H1 (cell line): ENCODE results near the gene CFAP157. TPM values are rescaled to one million over a fixed set of nuclear protein-coding genes. Genes with fewer than 3 reads are reported as not detected.

ENCODE experiments used
- CTCF ChIA-PET: fragments of 300-600 bp; sonication (Branson Sonifier 250); formaldehyde crosslinking; loops from one replicate; lab custom pipeline; 2021; ENCODE audit not compliant: partially characterized antibody; lab: Charles Lee
- POLR2A ChIA-PET: fragments of 300-600 bp; sonication (Branson Sonifier 250); formaldehyde crosslinking; loops from one replicate; lab custom pipeline; 2021; ENCODE audit warnings: inconsistent platforms; ENCODE audit not compliant: partially characterized antibody; lab: Charles Lee
- DNase-seq, 2 experiments: peaks; one replicate each; pipeline versions ENCODE4 v3.0.0 to v3.0.0-alpha.2; 2010 to 2022; ENCODE audit warnings: low spot score in 2 of 2, low read depth in 1 of 2, mixed read lengths in 1 of 2
- FAIRE-seq: peaks from 2 replicates; lab custom pipeline; 2011; peaks lifted over from hg19 to GRCh38; lab: Jason Lieb, UNC
- H2AFZ ChIP-seq: 2 replicates; pipeline ENCODE4 v1.8.1; 2012; ENCODE audit warnings: low read length, inconsistent platforms
- H2AK5ac ChIP-seq: 2 replicates; pipeline ENCODE4 v1.6.1; 2013; ENCODE audit warnings: low read depth, low read length
- H2BK120ac ChIP-seq: replicated peaks from 2 replicates; pipeline ENCODE3; 2013; ENCODE audit warnings: low read depth, low read length, inconsistent platforms
- H2BK12ac ChIP-seq: 2 replicates; pipeline ENCODE4 v1.6.1; 2013; ENCODE audit warnings: low read depth, low read length
- H2BK15ac ChIP-seq: 2 replicates; pipeline ENCODE4 v1.6.1; 2013; ENCODE audit warnings: low read length
- H2BK20ac ChIP-seq: 2 replicates; pipeline ENCODE4 v1.6.1; 2013; ENCODE audit warnings: low read length
- H2BK5ac ChIP-seq: 2 replicates; pipeline ENCODE4 v1.6.1; 2013; ENCODE audit warnings: low read depth, low read length
- H3K14ac ChIP-seq: 2 replicates; pipeline ENCODE4 v1.6.1; 2013; ENCODE audit warnings: inconsistent platforms; ENCODE audit not compliant: insufficient read length
- H3K18ac ChIP-seq: 2 replicates; pipeline ENCODE4 v1.6.1; 2013; ENCODE audit warnings: low read length; ENCODE audit errors: extremely low read depth
- H3K23ac ChIP-seq: 2 replicates; pipeline ENCODE4 v1.6.1; 2013; ENCODE audit warnings: inconsistent platforms; ENCODE audit not compliant: insufficient read length
- H3K23me2 ChIP-seq: 2 replicates; pipeline ENCODE4 v1.6.1; 2013; ENCODE audit warnings: low read depth, low read length
- H3K27ac ChIP-seq: 2 replicates; pipeline ENCODE4 v1.6.1; 2011; ENCODE audit warnings: low read depth, low read length, inconsistent platforms
- H3K27me3 ChIP-seq, 4 experiments: replicated peaks in 1 of 4; 1 replicate in 1 of 4; 2 replicates in 3 of 4; pipeline versions ENCODE4 v1.6.1 to v1.8.1; 2011 to 2013; ENCODE audit warnings: low read length in 3 of 4, mild to moderate bottlenecking in 3 of 4, inconsistent platforms in 2 of 4, mixed read lengths in 2 of 4, moderate library complexity in 1 of 4; ENCODE audit not compliant: control insufficient read depth in 3 of 4, insufficient read depth in 3 of 4; ENCODE audit errors: extremely low read depth in 1 of 4
- H3K36me3 ChIP-seq, 4 experiments: 2 replicates each; pipeline versions ENCODE4 v1.6.1 to v1.8.1; 2011 to 2013; ENCODE audit warnings: mild to moderate bottlenecking in 4 of 4, low read length in 3 of 4, moderate library complexity in 2 of 4, control low read depth in 1 of 4, inconsistent platforms in 1 of 4; ENCODE audit not compliant: insufficient read depth in 4 of 4, control insufficient read depth in 2 of 4
- H3K4ac ChIP-seq: replicated peaks from 2 replicates; pipeline ENCODE3; 2013; ENCODE audit warnings: low read length, low read depth, mixed read lengths, inconsistent platforms; ENCODE audit not compliant: insufficient read length
- H3K4me1 ChIP-seq, 4 experiments: replicated peaks in 1 of 4; 1 replicate in 1 of 4; 2 replicates in 3 of 4; pipeline versions ENCODE4 v1.6.1 to v1.8.1; 2011 to 2013; ENCODE audit warnings: low read length in 3 of 4, inconsistent platforms in 2 of 4, mixed read lengths in 1 of 4; ENCODE audit not compliant: insufficient read depth in 4 of 4, control insufficient read depth in 3 of 4
- H3K4me2 ChIP-seq, 2 experiments: 2 replicates each; pipeline versions ENCODE4 v1.6.1 to v1.8.1; 2011 to 2013; ENCODE audit warnings: low read depth in 2 of 2, low read length in 2 of 2, control low read depth in 1 of 2, inconsistent platforms in 1 of 2, mild to moderate bottlenecking in 1 of 2; ENCODE audit not compliant: insufficient read depth in 1 of 2
- H3K4me3 ChIP-seq, 4 experiments: fragments of 200-600, 300-600 bp in 1 of 4; sonication (generic), shearing (Covaris generic), sonication (Bioruptor Twin) in 1 of 4; 2 replicates each; pipeline versions ENCODE4 v1.5.1 to v1.8.1; 2011 to 2016; ENCODE audit warnings: low read length in 4 of 4, low read depth in 3 of 4, control low read depth in 2 of 4, inconsistent platforms in 2 of 4, mild to moderate bottlenecking in 2 of 4, mixed read lengths in 1 of 4, moderate library complexity in 1 of 4; ENCODE audit not compliant: insufficient read depth in 2 of 4; ENCODE audit errors: extremely low read depth in 1 of 4
- H3K56ac ChIP-seq: replicated peaks from 2 replicates; pipeline ENCODE3; 2013; ENCODE audit warnings: low read depth, mild to moderate bottlenecking, mixed read lengths, low read length, inconsistent platforms; ENCODE audit not compliant: insufficient read length
- H3K79me1 ChIP-seq: 2 replicates; pipeline ENCODE4 v1.6.1; 2013; ENCODE audit warnings: low read depth, low read length, control low read depth
- H3K79me2 ChIP-seq, 2 experiments: 2 replicates each; pipeline versions ENCODE4 v1.6.1 to v1.8.1; 2012 to 2013; ENCODE audit warnings: low read length in 2 of 2, mild to moderate bottlenecking in 2 of 2, inconsistent platforms in 1 of 2; ENCODE audit not compliant: insufficient read depth in 2 of 2, control insufficient read depth in 1 of 2
- H3K9ac ChIP-seq, 4 experiments: replicated peaks in 1 of 4; 1 replicate in 1 of 4; 2 replicates in 3 of 4; pipeline versions ENCODE4 v1.6.1 to v1.8.1; 2011 to 2013; ENCODE audit warnings: low read depth in 3 of 4, low read length in 3 of 4, control low read depth in 2 of 4, mild to moderate bottlenecking in 2 of 4, moderate library complexity in 2 of 4, inconsistent platforms in 1 of 4; ENCODE audit errors: extremely low read depth in 1 of 4
- H3K9me3 ChIP-seq, 2 experiments: 2 replicates each; pipeline versions ENCODE4 v1.6.1 to v1.8.1; 2012 to 2013; ENCODE audit warnings: mild to moderate bottlenecking in 2 of 2, moderate library complexity in 2 of 2, control low read depth in 1 of 2, inconsistent platforms in 1 of 2, low read depth in 1 of 2, low read length in 1 of 2, mixed read lengths in 1 of 2; ENCODE audit not compliant: insufficient read depth in 2 of 2
- H4K20me1 ChIP-seq, 2 experiments: replicated peaks in 1 of 2; 2 replicates each; pipeline versions ENCODE3 to v1.8.1; 2011 to 2013; ENCODE audit warnings: inconsistent platforms in 2 of 2, low read length in 2 of 2, mild to moderate bottlenecking in 1 of 2; ENCODE audit not compliant: insufficient read depth in 2 of 2, control insufficient read depth in 1 of 2
- H4K5ac ChIP-seq: 2 replicates; pipeline ENCODE4 v1.6.1; 2013; ENCODE audit warnings: low read length, low read depth, mixed read lengths, inconsistent platforms; ENCODE audit not compliant: insufficient read length
- H4K8ac ChIP-seq: 2 replicates; pipeline ENCODE4 v1.8.0; 2013; ENCODE audit warnings: mild to moderate bottlenecking, moderate library complexity, low read length, inconsistent platforms; ENCODE audit not compliant: insufficient read depth; ENCODE audit errors: extremely low read depth
- H4K91ac ChIP-seq: replicated peaks from 2 replicates; pipeline ENCODE3; 2013; ENCODE audit warnings: low read length, mixed read lengths, inconsistent platforms; ENCODE audit not compliant: insufficient read length
- WGBS, 2 experiments: shearing (Covaris generic) in 1 of 2; methylation state at CpG; one replicate each; pipeline versions ENCODE4 v1.1.6 to v1.1.7; 2013 to 2015; ENCODE audit warnings: low lambda C conversion rate in 2 of 2, mixed read lengths in 2 of 2, inconsistent platforms in 1 of 2, low coverage in 1 of 2, missing lambda C conversion rate in 1 of 2; ENCODE audit not compliant: insufficient replicate concordance in 2 of 2, insufficient coverage in 1 of 2, insufficient read length in 1 of 2; ENCODE audit errors: extremely low coverage in 1 of 2, missing lambda C conversion rate in 1 of 2; 5-methylcytosine and 5-hydroxymethylcytosine counted together
- polyA plus RNA-seq, 7 experiments: library from polyadenylated mRNA; depleted of rRNA in 3 of 7; stranded (reverse) in 5 of 7; unstranded in 2 of 7; fragments of >200 nt in 5 of 7; fragments of 200-250 nt in 2 of 7; gene quantifications; 1 replicate in 5 of 7; 2 replicates in 1 of 7; 4 replicates in 1 of 7; pipeline versions ENCODE4 v1.2.1 to v1.2.3, GENCODE V29; 2011 to 2013; ENCODE audit warnings: missing spikeins in 2 of 7, mixed read lengths in 2 of 7
- total RNA-seq: library from RNA; stranded (reverse); fragmentation: NEBNext Ultra II Directional; extraction: Animal tissue kit (Norgen Biotek cat#: 25700); gene quantifications from 2 replicates; pipeline ENCODE4 v1.2.1, GENCODE V29; 2021
- TF ChIP-seq, protein P1 (sequence below): IDR thresholded peaks from 2 replicates; pipeline ENCODE4 v1.6.1; 2012; ENCODE audit warnings: low read length, inconsistent platforms

Gene CFAP157
- total and polyA plus RNA-seq, 2 of the 8 experiments (the other 6 are each of a cell fraction or from before 2014, with no cell fraction given): not detected

DNA sequence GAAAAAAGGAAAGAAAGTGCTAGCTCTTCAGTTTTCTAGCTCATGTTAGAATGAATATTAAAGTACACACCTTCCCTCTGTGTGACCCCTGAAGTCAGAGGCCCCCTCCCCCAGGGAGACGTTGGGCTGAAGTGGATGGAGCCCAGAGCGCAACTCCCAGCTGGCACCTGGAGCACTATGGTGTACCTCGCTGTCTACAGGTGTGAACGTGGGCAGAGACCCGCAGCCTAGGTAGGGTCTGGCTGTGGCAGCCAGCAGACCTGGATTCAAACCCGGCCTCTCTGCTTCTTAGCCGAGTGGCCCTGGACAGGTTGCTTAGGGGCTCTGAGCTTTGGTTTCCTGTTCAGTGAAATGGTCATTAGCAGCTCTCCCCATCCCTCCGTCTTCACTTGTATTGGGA, 22.0 kb downstream of the CFAP157 start:
- Histone ChIP-seq H3K27me3 (no peaks in the 10 kb centered on the region), H3K18ac (no peak overlapping the region), H2BK120ac (no peak overlapping the region), H3K23me2 (no peaks in the 10 kb centered on the region), H2AK5ac (no peak overlapping the region), H3K23ac (no peak overlapping the region), H3K36me3 (no peaks in the 10 kb centered on the region), H3K79me2 (no peaks in the 10 kb centered on the region), H2BK12ac (no peak overlapping the region), H3K27ac (no peak overlapping the region), H3K4ac (no peak overlapping the region), H4K20me1 (no peaks in the 10 kb centered on the region), H4K91ac (no peak overlapping the region), H2BK5ac (no peak overlapping the region), H4K8ac (no peak overlapping the region), H4K5ac (no peak overlapping the region), H3K79me1 (no peaks in the 10 kb centered on the region), H2BK15ac (no peak overlapping the region), H2BK20ac (no peak overlapping the region), H3K4me2 (no peak overlapping the region), H3K9me3 (no peaks in the 10 kb centered on the region), H3K4me1 (peaks cover 0 to 9% (median 7%) of the 10 kb centered on the region in 4 experiments; a peak in 5 of 7 replicates), H2AFZ (no peak overlapping the region), H3K14ac (no peak overlapping the region), H3K56ac (no peak overlapping the region), H3K4me3 (no peak overlapping the region), H3K9ac (no peak overlapping the region)
- WGBS, 2 experiments: 87% methylated on average over 8 of the region's 8 CpGs; no CpG with 5 or more reads in 1 of the 2 experiments
- POLR2A ChIA-PET: interaction anchor here (1.0 to 1.6 kb wide), 3 partner anchors 13 to 170 kb away, joined by 3 to 4 read pairs (median 3); partner anchors contain the start of genes PTRH1 and TTC16
- FAIRE-seq: no peak
- CTCF ChIA-PET: interaction anchor here (0.6 to 5.0 kb wide), 14 partner anchors 9 to 238 kb away, joined by 3 to 18 read pairs (median 4); no protein-coding TSS in a partner anchor
- no peak for DNase-seq
- TF ChIP-seq, protein P1, sequence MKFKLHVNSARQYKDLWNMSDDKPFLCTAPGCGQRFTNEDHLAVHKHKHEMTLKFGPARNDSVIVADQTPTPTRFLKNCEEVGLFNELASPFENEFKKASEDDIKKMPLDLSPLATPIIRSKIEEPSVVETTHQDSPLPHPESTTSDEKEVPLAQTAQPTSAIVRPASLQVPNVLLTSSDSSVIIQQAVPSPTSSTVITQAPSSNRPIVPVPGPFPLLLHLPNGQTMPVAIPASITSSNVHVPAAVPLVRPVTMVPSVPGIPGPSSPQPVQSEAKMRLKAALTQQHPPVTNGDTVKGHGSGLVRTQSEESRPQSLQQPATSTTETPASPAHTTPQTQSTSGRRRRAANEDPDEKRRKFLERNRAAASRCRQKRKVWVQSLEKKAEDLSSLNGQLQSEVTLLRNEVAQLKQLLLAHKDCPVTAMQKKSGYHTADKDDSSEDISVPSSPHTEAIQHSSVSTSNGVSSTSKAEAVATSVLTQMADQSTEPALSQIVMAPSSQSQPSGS: no peak
